HG02943 (cell line): ENCODE data around the gene DNAI1.
"Not testable (repeated sequence)": the region's sequence is repeated elsewhere in the genome, so short reads cannot be mapped to it uniquely, and the experiment has no call there.

Source experiments
- ATAC-seq: cut with Tn5 transposase; IDR thresholded peaks from one replicate; pipeline ENCODE4 v1.9.1; 2021; ENCODE audit warnings: mild to moderate bottlenecking, low read depth, moderate library complexity; ENCODE audit not compliant: unreplicated experiment

DNAI1 gene

DNA sequence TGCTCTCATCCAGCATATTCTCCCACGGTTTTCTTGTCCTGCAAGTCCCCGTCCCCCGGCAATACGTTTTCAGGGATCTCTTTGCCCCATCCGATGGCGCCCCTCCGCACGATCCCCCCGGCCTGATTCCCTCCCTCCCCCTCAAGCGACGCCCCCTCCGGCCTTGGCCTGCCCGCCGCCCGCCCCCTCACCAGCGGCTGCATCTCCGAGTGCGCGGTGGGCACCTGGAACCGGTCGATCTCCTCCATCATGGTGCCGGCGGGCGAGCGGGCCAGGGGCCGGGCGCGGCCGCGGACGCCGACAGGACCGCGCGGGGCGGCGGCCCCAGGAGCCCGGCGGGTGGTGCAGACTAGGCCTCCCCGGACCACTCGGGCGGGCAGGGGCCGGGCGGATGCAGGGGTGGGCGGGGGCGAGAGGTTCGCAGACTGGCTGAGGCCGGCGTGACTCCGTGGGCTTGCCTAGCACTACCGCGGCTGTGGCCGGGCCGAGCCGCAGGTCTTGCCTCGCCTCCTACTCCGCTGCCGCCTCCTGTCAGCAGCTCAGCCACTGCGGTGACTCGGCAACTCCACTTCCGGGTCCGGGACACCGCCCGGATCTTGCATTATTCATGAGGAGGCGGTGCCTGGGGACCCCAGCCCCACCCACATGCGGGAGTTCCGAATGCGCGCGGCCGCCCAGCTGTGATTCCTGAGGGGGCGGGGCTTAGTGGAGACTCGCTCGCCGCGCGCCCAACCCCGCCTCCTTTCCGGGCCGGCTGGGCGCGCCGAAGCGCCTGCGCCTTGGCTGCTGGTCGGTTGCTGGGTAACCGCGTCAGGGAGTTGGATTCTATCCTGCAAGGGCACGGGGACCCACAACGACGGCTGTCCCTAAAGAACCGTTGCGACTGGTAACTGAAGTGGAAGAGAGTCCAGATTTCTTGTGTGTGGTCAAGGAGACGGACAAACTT, at the start of gene DNAI1, which contains the start of gene FAM219A:
TSS of gene DNAI1 (plus strand) at position 793 of the 946 bp plus-strand sequence. CDS start 201 bp downstream, outside the sequence.
TSS of gene FAM219A (minus strand) at position 558 of the 946 bp plus-strand sequence. CDS start at position 251, 307 bp downstream.
- ATAC-seq, result peak; percentile 94

DNA sequence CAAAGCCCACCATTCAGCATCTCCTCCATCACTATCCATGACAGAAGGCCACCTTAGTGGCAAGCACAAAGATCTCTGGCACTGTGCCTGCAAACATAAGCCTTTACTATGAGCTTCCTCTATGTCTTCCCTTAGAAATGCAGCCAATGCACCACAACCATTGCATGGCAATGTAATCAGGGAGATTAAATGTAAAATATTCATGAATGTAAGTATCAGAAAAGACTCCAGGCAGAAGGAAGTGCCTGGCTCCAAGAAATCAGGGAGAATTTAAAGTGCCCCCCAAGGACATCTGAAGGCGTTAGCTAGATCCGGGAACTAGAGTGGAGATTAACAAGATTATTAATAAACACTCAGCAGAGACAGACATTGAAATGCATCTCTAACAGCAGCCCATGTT, 49.5 kb upstream of the DNAI1 start:
- ATAC-seq, result no peak

DNA sequence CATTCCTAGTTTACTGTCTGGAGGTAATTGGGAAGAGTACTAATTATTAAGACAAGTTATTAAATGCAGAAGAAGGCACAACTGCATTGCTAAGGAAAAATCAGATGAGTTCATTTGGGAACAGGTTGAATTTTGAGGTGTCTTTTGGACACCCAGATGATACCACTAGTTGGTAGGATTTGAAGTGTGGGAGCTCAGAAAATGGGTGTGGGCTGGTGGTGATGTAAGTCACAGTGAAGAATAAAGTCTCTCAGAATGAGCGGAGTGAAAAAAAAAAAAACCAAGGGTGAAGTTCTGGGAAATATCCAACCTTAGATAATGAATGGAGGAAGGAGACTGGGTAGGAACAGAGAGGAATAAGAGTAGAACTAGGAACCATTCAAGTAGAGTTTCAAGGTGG, 46.3 kb upstream of the DNAI1 start:
- ATAC-seq, result no peak

DNA sequence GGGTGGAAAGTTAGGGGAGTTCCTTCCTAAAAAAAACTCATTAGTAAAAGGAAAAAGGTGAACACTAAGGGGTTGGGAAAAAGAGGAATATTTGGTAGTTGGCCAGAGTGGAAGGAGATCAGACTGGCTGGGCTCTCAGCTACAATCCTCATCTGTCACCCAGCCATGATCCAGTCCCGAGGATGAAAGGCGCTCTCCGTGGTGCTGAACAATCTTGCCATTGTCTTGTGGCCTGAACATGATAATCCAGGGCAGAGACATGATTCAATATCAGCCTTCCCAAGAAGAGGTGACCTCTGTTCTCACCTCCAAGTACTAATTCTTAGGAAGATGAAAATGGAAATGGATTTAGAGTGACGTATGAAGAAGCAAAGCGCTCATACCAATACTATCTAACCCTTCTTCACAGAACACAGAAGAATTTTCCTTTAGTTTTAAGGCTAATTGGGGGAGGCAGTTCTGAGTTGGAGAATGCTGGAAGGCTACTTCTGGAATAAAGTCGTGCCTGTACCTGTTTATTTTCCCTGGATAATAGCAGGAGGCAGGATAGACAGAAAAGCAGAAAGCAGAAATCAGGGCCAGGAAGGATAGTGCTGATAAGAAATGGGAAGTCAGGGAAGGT, 45.3 kb upstream of the DNAI1 start:
- ATAC-seq, result no peak

DNA sequence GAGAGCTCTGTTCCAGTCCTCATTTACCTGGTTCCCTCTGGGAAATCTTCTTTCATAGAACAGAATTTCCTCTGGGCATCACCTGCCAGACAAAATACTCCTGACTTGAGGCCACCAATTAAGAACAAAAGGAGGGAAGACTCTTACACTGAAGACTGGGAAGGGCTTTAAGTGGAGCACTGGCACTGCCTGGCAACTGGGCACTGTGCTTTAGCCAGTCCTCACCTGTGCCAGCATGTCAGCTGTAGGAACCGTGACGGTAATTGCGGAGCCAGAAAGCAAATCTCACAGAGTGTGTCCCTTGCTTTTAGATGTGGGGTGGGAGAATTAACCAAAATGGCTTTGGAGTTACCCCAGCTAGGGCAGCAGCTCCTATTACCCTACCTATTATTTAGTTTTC, 40.9 kb upstream of the DNAI1 start:
- no peak for ATAC-seq

DNA sequence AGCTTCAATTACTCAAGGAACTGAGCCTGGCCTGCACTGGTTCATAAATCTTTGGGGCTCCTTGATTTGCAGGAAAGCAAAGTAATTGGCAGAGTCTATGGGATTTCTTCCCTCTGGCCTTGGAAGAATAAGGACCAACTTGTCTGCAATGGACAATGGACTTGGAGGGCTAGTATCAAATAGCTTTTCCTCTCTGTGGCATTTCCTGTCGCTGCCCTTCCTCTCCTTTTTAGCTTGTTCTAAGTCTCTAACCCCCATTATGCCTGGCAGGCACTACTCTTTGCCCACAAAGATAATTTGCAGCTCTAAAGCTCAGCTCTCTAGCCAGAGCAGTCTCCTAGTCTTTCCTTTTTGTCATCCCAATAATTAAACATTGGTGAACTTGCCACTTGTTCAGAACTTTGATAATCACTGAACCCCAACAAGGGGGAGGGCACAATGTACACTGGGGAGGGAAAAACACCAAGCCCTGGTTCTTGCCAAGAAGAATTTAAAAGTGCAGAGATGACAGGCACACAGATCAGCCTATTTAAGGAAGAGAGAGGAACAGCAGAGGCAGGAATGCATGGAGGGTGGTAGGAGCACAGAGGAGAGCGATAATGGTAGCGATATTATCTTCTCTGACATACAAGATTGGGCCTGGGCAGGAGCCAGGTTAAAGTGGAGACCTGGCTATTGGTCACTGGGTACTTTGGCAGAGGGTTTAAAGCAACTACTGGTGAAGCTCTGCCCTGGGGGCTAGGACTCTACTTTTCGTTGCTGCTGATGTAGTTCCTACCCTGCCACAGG, 38.7 kb upstream of the DNAI1 start:
- ATAC-seq, result no peak

DNA sequence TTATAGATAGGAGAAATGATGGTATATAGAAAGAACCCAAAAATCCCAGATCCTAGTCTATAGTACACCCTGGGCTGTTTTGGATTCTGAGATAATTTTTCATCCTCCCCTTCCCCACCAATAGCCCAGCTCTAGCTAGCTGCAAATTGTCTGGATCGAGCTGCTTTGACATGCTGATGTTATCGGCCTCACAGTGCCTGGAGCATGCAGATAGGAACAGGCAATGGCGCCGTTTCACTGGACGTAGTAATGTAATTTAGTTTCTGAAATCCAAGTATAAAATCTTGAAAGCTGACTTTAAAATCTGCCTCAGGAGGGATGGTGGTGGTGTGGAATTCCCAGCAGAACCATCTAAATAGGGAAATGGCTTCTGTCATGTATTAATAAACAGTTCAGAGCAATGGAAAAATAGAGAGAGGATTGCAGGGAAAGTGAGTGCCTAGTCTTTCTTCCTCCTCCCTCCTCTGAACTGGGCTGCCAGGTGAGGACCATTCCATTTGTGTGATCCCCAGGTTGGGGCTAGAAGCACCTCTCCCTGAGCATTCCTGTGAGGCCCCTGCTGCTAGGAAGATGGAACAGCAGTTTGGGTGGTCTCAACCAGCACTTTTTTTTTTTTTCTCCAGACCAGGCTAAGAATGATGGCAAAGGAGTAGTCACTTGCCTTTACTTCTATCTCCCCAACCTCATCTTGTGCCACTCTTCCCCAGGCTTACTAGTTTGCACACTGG, 32.1 kb upstream of the DNAI1 start:
- ATAC-seq, result no peak

DNA sequence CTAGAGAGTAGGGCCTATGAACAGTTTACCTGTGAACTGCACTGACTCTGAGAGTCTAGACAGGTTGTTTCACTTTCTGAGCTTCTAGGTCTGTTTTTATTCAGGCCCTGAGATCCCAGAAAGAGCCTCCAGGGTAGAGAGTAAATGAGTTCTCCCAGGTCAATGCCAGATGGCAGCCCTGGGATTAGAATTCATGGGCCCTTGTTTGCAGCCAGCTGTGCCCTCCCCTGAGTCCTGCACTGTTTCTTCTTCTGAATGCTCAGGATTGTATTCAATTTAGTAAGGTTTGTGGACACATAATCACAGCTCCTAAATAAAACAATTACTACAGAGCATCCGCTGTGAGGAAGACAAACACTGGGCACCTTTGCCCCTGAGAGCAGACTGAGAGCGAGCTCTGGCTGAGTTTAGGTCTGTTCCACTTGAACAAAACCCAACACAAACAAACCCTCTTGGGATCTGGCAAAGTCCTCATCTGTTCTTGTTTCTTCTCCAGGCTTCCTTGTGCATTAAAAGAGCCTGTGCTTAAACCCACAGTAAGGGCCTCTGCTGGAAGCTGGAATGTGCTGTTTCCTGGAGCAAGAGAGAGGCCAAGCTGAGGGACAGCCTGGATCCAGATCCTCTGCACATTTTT, 30.2 kb upstream of the DNAI1 start:
- no peak for ATAC-seq

DNA sequence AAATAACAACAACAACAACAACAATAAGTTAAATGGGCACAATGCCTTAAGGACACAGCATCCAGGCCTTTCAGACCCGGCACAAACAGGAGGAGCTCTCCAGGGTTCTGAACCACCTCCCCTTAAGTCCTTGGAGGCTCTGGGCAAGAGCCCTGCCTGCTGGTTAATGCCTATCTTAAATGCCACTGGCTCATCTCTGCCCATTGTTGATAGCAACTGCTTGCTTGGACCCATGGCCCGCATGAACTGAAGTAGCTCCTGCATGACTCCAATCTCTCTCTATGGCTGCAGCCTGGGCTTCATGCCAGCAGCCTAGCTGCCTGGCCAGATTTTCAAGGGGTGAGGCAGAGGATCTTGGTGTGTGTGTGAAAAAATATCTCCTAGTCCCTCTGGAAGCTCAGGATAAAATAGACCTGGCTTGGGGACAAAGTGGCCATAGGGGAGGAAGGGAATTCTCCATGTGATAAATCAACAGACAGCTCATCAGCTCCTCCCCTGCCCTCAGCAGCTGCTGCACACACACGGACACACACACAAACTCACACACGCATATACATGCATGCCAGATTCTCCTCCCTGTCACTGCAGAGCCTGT, 27.7 kb upstream of the DNAI1 start:
- ATAC-seq, result no peak

DNA sequence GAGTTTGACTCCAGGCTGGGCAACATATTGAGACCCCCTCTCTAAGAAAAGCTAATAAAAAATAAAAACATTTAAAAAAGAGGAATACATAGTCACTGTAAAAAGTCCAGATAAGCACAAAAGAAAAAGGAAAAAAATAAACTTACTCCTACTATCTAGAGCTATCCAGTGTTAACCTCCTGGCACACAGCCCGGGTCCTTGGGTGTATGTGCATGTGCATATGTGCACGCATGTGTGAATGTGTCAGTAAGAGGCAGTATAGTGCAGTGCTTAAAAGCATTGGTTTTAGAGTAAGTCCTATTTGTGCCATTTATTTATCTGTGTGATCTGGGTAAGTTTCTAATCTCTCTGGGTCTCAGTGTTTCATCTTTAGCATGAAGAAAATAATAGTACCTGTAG, 26.9 kb upstream of the DNAI1 start:
- ATAC-seq, result no peak

DNA sequence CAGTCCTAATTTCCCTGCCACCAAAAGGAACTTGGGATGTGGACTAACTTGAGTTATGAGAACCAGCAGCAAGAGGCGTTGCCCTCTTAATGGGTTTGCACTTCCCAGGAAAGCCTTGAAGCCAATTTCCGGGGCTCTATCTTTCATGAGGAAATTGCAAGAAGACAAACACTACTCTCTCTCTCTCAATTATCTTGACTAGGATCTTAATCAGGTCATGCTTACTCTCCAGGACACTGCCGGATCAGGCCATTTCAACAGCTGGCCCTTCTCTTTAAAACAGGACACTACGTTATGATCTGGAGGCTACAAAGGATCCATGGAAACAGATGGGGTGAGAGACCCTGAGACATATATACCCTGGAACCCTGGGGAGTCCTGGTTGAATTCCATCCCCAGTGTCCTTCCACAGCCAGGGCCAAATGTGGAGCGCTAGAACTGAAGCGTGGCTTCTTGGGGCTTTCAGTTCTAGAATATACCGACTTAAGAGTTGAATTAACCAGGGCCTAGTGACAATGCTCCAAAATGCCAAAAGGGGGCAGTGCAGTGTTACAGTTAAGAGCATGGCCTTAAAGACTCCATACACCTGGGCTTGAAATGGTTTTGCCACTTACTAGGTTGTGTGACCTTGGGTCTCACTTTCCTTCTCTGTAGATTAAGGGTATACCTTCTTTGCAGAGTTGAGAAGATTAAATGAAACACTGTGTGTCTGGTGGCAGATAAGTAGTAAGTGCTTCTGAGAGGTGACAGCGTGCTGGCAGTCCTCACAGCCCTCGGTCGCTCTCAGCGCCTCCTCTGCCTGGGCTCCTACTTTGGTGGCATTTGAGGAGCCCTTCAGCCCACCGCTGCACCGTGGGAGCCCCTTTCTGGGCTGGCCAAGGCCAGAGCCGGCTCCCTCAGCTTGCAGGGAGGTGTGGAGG, 21.3 kb upstream of the DNAI1 start:
- ATAC-seq, result no peak

DNA sequence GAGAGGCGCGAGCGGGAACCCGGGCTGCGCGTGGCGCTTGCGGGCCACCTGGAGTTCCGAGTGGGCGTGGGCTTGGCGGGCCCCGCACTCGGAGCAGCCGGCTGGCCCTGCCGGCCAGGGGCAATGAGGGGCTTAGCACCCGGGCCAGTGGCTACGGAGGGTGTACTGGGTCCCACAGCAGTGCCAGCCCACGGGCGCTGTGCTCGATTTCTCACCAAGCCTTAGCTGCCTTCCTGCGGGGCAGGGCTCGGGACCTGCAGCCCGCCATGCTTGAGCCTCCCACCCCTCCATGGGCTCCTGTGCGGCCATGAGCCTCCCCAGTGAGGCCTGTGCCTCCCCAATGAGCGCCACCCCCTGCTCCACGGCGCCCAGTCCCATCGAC, 20.7 kb upstream of the DNAI1 start:
- not testable (repeated sequence) for ATAC-seq

DNA sequence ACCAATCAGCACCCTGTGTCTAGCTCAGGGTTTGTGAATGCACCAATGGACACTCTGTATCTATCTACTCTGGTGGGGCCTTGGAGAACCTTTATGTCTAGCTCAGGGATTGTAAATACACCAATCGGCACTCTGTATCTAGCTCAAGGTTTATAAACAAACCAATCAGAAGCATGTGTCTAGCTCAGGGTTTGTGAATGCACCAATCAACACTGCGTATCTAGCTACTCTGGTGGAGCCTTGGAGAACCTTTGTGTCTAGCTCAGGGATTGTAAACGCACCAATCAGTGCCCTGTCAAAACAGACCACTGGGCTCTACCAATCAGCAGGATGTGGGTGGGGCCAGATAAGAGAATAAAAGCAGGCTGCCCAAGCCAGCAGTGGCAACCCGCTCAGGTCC, 20.1 kb upstream of the DNAI1 start:
- ATAC-seq, result not testable (repeated sequence)

DNA sequence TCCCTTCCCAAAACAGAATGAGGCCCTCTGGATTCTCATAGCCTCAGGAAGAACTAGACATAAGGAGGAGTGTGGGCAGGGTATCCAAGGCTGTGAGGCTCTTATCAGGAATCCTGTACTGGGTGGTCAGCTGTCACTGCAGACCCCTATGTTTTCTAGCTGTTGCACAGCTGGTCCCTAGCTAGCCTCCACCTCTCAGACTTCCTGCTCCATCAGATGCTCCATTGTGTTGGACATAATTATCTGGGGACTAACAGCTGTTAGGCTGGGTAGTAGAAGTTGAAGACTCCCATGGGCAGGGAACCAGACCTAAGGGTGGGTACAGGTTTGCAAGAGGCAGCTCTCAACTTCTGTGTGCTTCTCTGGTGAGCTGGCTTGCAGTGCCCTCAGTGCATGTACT, 18.6 kb upstream of the DNAI1 start:
- no peak for ATAC-seq

DNA sequence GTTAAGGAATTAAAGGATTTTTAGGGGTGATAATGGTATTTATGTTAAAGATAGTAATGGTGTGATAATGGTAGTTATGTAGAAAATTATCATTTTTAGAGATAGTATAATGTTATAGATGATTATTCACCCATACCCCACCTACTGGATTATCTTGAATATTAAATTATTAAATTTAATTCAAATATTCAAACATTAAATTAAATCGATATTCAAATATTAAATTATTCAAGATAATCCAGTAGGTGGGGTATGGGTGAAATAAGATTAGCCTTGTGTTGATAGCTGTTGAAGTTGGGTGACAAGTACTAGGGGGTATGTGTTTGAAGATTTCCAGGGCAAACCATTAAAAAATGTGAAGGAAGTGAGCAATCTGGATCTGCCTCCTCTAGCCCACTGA, 15.8 kb upstream of the DNAI1 start:
- ATAC-seq, result no peak

DNA sequence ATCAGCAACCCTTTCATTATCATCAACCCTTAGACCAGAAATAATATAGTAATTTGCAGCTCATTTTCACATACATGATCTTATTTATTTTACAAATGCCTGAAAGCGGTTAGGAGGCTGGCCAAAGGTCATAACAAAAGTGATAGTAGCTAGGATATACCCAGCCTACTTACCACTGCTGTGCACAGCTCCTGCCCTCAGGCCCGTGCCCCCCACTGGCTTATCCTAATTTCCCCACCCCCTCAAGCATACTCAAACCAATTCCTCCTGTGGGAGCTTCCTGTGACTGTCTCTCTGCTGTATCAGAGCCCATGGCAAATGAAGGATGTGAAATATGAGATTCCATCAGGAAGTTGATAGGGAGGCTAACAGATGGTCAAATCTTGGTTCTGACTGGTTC, 15.1 kb upstream of the DNAI1 start:
- no peak for ATAC-seq

DNA sequence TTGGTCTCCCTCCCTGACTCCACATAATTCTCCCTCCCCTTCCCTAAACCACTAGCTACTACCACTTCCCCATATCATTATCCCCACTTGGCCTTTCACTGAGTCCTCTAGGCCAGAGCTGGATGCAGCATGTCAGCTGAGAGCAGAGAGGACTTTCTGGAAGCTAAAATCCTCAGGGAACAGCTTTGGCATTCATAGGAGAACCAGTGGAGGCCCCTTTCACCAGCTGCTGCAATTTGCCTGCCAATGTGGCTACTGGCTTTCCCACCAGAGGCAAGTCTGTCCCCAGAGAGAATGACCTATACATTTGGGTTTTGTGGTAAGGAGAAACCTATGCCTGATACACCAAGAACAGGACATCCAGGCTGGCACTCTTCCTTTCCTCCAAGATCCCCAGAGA, 14.6 kb upstream of the DNAI1 start:
- ATAC-seq, result no peak

DNA sequence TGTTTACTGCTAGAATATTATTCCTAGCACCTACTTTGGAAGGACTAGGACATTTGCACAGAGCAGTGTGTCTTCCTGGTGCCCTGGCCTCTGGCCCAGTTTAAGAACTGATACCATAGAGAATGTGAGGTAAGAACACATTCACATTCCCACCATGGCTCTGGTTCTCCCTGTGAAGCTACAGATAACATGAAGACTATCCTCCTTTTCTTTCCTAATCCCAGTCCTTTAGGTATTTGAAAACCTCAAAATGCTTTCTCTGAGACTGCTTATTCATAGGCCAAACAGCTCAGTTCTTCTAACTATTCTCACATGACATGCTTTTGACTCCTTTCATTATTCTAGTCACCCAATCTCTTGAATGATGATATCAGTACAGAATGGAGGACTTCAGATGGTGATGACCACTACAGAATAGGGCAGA, 12.1 kb upstream of the DNAI1 start:
- ATAC-seq, result no peak
